K562 (cell line): ENCODE measurements around the gene MPHOSPH8. TPM values are rescaled to one million over a fixed set of nuclear protein-coding genes. Genes with fewer than 3 reads are reported as not detected.

Experiments
- BHLHE40 ChIP-seq: IDR thresholded peaks from 2 replicates; pipeline ENCODE4 v1.6.1; 2011; ENCODE audit warnings: low read length, improper control_type of control experiment
- CCNT2 ChIP-seq: IDR thresholded peaks from 2 replicates; pipeline ENCODE4 v1.6.1; 2011; ENCODE audit warnings: borderline replicate concordance, low read depth, mild to moderate bottlenecking, moderate library complexity, mixed read lengths, low read length; ENCODE audit not compliant: insufficient read length; ENCODE audit errors: extremely low read depth
- EHMT2 ChIP-seq: fragments of 450-650 bp; IDR thresholded peaks from 2 replicates; pipeline ENCODE4 v1.6.1; 2018; ENCODE audit warnings: antibody characterized with exemption
- ELK1 ChIP-seq: sonication (generic); formaldehyde crosslinking; IDR thresholded peaks from 2 replicates; pipeline ENCODE4 v1.8.1; 2022; ENCODE audit warnings: missing genetic modification reagents
- FIP1L1 ChIP-seq: fragments of 200-400 bp; formaldehyde crosslinking; IDR thresholded peaks from 2 replicates; pipeline ENCODE4 v1.6.1; 2018; ENCODE audit warnings: mild to moderate bottlenecking, low read depth, low read length; ENCODE audit not compliant: poor library complexity, severe bottlenecking
- FOXP1 ChIP-seq: sonication (generic); formaldehyde crosslinking; IDR thresholded peaks from 2 replicates; pipeline ENCODE4 v1.8.0; 2022; ENCODE audit warnings: mild to moderate bottlenecking, missing genetic modification reagents
- HBP1 ChIP-seq: fragments of 450-650 bp; formaldehyde crosslinking; IDR thresholded peaks from 2 replicates; pipeline ENCODE4 v1.4.0; 2022; ENCODE audit warnings: missing genetic modification characterization
- HNRNPL ChIP-seq: fragments of 200-400 bp; formaldehyde crosslinking; IDR thresholded peaks from 2 replicates; pipeline ENCODE4 v1.6.1; 2017; ENCODE audit warnings: low read depth, mild to moderate bottlenecking, low read length
- KLF16 ChIP-seq: IDR thresholded peaks from 2 replicates; pipeline ENCODE4 v1.6.1; 2016; ENCODE audit warnings: antibody characterized with exemption
- L3MBTL2 ChIP-seq: fragments of 450-650 bp; IDR thresholded peaks from 2 replicates; pipeline ENCODE4 v1.6.1; 2016; ENCODE audit warnings: mild to moderate bottlenecking, moderate library complexity
- MAX ChIP-seq: sonication (generic); formaldehyde crosslinking; IDR thresholded peaks from 2 replicates; pipeline ENCODE4 v1.9.0; 2022; ENCODE audit warnings: mild to moderate bottlenecking, missing genetic modification reagents
- NONO ChIP-seq, 2 experiments: fragments of 200-400 bp in 1 of 2; fragments of 450-650 bp in 1 of 2; formaldehyde crosslinking in 1 of 2; IDR thresholded peaks; 2 replicates each; pipeline ENCODE4 v1.6.1; 2017; ENCODE audit warnings: low read depth in 2 of 2, mild to moderate bottlenecking in 2 of 2, moderate library complexity in 2 of 2, low read length in 1 of 2
- PHB2 ChIP-seq: fragments of 450-650 bp; IDR thresholded peaks from 2 replicates; pipeline ENCODE4 v1.6.1; 2017; ENCODE audit warnings: low read depth
- SNAPC5 ChIP-seq: fragments of 250-450 bp; sonication (Bioruptor Pico); IDR thresholded peaks from 2 replicates; pipeline ENCODE4 v1.8.0; 2021; ENCODE audit warnings: moderate library complexity, mild to moderate bottlenecking, inconsistent platforms
- SNIP1 ChIP-seq: fragments of 450-650 bp; IDR thresholded peaks from 2 replicates; pipeline ENCODE4 v1.7.1; 2017; ENCODE audit warnings: low read depth, mild to moderate bottlenecking
- THAP12 ChIP-seq: fragments of 250-450 bp; sonication (Bioruptor Pico); IDR thresholded peaks from 2 replicates; pipeline ENCODE4 v1.9.0; 2021; ENCODE audit warnings: mild to moderate bottlenecking, inconsistent platforms
- XRCC5 ChIP-seq: fragments of 200-400 bp; formaldehyde crosslinking; IDR thresholded peaks from 2 replicates; pipeline ENCODE4 v1.6.1; 2017; ENCODE audit warnings: low read depth, mild to moderate bottlenecking, low read length
- ZBTB43 ChIP-seq: sonication (generic); formaldehyde crosslinking; IDR thresholded peaks from 2 replicates; pipeline ENCODE4 v1.8.0; 2023; ENCODE audit warnings: mild to moderate bottlenecking, missing genetic modification reagents
- ZC3H4 ChIP-seq: sonication (generic); formaldehyde crosslinking; IDR thresholded peaks from 2 replicates; pipeline ENCODE4 v1.9.0; 2021; ENCODE audit warnings: missing genetic modification reagents, borderline replicate concordance
- ZNF133 ChIP-seq: fragments of 250-450 bp; sonication (Bioruptor Pico); IDR thresholded peaks from 2 replicates; pipeline ENCODE4 v1.4.0; 2020; ENCODE audit warnings: mild to moderate bottlenecking
- ZNF23 ChIP-seq: fragments of 250-450 bp; sonication (Bioruptor Pico); IDR thresholded peaks from 2 replicates; pipeline ENCODE4 v1.4.0; 2020; ENCODE audit warnings: mild to moderate bottlenecking
- polyA plus RNA-seq, 8 experiments: library from polyadenylated mRNA; depleted of rRNA in 4 of 8; stranded (reverse) in 5 of 8; unstranded in 3 of 8; fragments of >200 nt; fragmentation: Nextera tagmentation in 2 of 8; fragmentation: Illumina TruSeq in 1 of 8; extraction: Ambion mirVana in 2 of 8; extraction: Trizol in 1 of 8; gene quantifications; 2 replicates each; pipeline versions ENCODE4 v1.2.1 to v1.2.3, GENCODE V29; 2011 to 2014; ENCODE audit warnings: inconsistent platforms in 1 of 8, missing spikeins in 1 of 8
- total RNA-seq, 7 experiments: library from RNA; depleted of rRNA in 6 of 7; stranded (reverse); fragments of >200 nt in 6 of 7; fragmentation: Illumina TruSeq in 2 of 7; extraction: Trizol in 2 of 7; gene quantifications; 2 replicates each; pipeline versions ENCODE4 v1.2.1 to v1.2.3, GENCODE V29; 2011 to 2021; ENCODE audit warnings: low replicate concordance in 1 of 7

MPHOSPH8 gene
- total and polyA plus RNA-seq, 9 of the 15 experiments (the other 6 are each of a cell fraction or from before 2014, with no cell fraction given) = 10.3 to 24.8 (median 16.6) TPM

- no peak for TF ChIP-seq BHLHE40
- 0 out of 4 replicates have a peak, but pooled peaks have one; percentile 21 to 24 for TF ChIP-seq NONO (IDR thresholded peaks at IDR 0.05; ENCODE audit: low read depth in 2 of 2, low read length in 1 of 2)
- no peak for TF ChIP-seq ZC3H4
- TF ChIP-seq PHB2 = no peak
- no peak for TF ChIP-seq ELK1 (CRISPR knock-in tag)
- no peak for TF ChIP-seq HBP1
- TF ChIP-seq ZBTB43 (CRISPR knock-in tag) = no peak
- no peak for TF ChIP-seq XRCC5
- TF ChIP-seq EHMT2 = no peak
- no peak for TF ChIP-seq ZNF133 (CRISPR knock-in tag)
- no peak for TF ChIP-seq FIP1L1
- TF ChIP-seq HNRNPL = 0 out of 2 replicates have a peak, but pooled peaks have one; percentile 46
- TF ChIP-seq KLF16 = no peak
- no peak for TF ChIP-seq ZNF23 (CRISPR knock-in tag)
- no peak for TF ChIP-seq SNAPC5 (CRISPR knock-in tag)
- no peak for TF ChIP-seq MAX (CRISPR knock-in tag)
- no peak for TF ChIP-seq SNIP1
- no peak for TF ChIP-seq FOXP1 (CRISPR knock-in tag)
- no peak for TF ChIP-seq THAP12
- TF ChIP-seq CCNT2 = peak; percentile 33
- TF ChIP-seq L3MBTL2 = peak; percentile 71
Observed at GRCh38 chr13:19601749-19602725, 31.4 kb upstream of the MPHOSPH8 start (continued).
